Gastroesophageal sphincter (tissue), 4 donors: Measurements from ENCODE around the gene RGS17. TPM values are rescaled to one million over a fixed set of nuclear protein-coding genes. Genes with fewer than 3 reads are reported as not detected.

Experiments used
- ATAC-seq: fragments of 150-250 bp; one replicate; pipeline ENCODE4 v1.9.1; 2016; ENCODE audit warnings: mild to moderate bottlenecking, moderate library complexity
- H3K27ac ChIP-seq, 4 donors: fragments of 200-600 bp; sonication (generic) in 3 of 4; 1 replicate in 3 of 4; 2 replicates in 1 of 4; pipeline ENCODE4 v1.5.1; 2016 to 2019
- H3K27me3 ChIP-seq: fragments of 200-600 bp; sonication (generic); one replicate; pipeline ENCODE4 v1.5.1; 2019
- H3K36me3 ChIP-seq, 2 donors: fragments of 200-600 bp; sonication (generic); one replicate each; pipeline ENCODE4 v1.5.1; 2019; ENCODE audit warnings: control low read depth in 1 of 2
- H3K4me1 ChIP-seq, 3 donors: fragments of 200-600 bp; sonication (generic); 1 replicate in 2 of 3; 2 replicates in 1 of 3; pipeline ENCODE4 v1.5.1; 2016 to 2019; ENCODE audit warnings: control low read depth in 2 of 3
- H3K4me3 ChIP-seq, 2 donors: fragments of 200-600 bp; sonication (generic); one replicate each; pipeline ENCODE4 v1.5.1; 2019; ENCODE audit warnings: mild to moderate bottlenecking in 1 of 2, moderate library complexity in 1 of 2
- H3K9me3 ChIP-seq, 3 donors: fragments of 200-600 bp; sonication (generic); one replicate each; pipeline ENCODE4 v1.5.1; 2017 to 2019; ENCODE audit warnings: control low read depth in 2 of 3
- CTCF ChIP-seq, 4 experiments: fragments of 200-600 bp in 2 of 4; fragments of 450-650 bp in 2 of 4; sonication (generic) in 1 of 4; IDR thresholded peaks; one replicate each; pipeline ENCODE4 v1.5.1; 2017 to 2019; ENCODE audit warnings: antibody characterized with exemption in 4 of 4, mild to moderate bottlenecking in 2 of 4, moderate library complexity in 2 of 4
- EP300 ChIP-seq: sonication (generic); formaldehyde crosslinking; IDR thresholded peaks from one replicate; pipeline ENCODE4 v1.6.1; 2017; ENCODE audit warnings: antibody characterized with exemption, mild to moderate bottlenecking
- POLR2A ChIP-seq, 2 donors: fragments of 450-650 bp; IDR thresholded peaks; one replicate each; pipeline ENCODE4 v1.6.1; 2017; ENCODE audit warnings: antibody characterized with exemption in 2 of 2, mild to moderate bottlenecking in 2 of 2, moderate library complexity in 1 of 2
- POLR2AphosphoS5 ChIP-seq: sonication (generic); formaldehyde crosslinking; IDR thresholded peaks from one replicate; pipeline ENCODE4 v1.6.1; 2017; ENCODE audit warnings: antibody characterized with exemption
- WGBS, 2 donors: methylation state at CpG; one replicate each; pipeline ENCODE4 v1.1.5; 2018; ENCODE audit warnings: low coverage in 1 of 2; 5-methylcytosine and 5-hydroxymethylcytosine counted together
- total RNA-seq, 4 donors: library from RNA; depleted of rRNA; stranded (reverse); fragments of >200 nt; gene quantifications; one replicate each; pipeline ENCODE4 v1.1.0, GENCODE V29; 2016

Gene RGS17
- total RNA-seq, 4 donors from 2014 or later = 0.19 to 0.27 TPM; not detected in 2

GRCh38 chr6:153130515-153131036 lies 506 bp downstream of the RGS17 start:
- 0% methylated on average over 6 to 20 of the region's 54 CpGs for whole genome bisulfite sequencing, 2 donors
- Histone ChIP-seq H3K27ac (peak overlapping the region in 2 of 4 donors; percentile 78 to 81), H3K27me3 (peaks cover 40% of the 10 kb centered on the region), H3K4me1 (peaks cover 0 to 25% (median 12%) of the 10 kb centered on the region in 3 donors), H3K4me3 (peak overlapping the region; percentile 45 to 67), H3K9me3 (no peaks in the 10 kb centered on the region), H3K36me3 (no peaks in the 10 kb centered on the region)
- peak; percentile 39 for ATAC-seq
- TF ChIP-seq POLR2AphosphoS5 (no peak), POLR2A (IDR thresholded peaks at IDR 0.05) (no peak), CTCF (IDR thresholded peaks at IDR 0.05) (no peak), EP300 (no peak)

GRCh38 chr6:153129873-153130514 lies 1.1 kb downstream of the RGS17 start:
- Histone ChIP-seq H3K27ac (peak overlapping the region in 1 of 4 donors; percentile 81), H3K9me3 (no peaks in the 10 kb centered on the region), H3K27me3 (peaks cover 43% of the 10 kb centered on the region), H3K4me1 (peaks cover 0 to 25% (median 12%) of the 10 kb centered on the region in 3 donors), H3K36me3 (no peaks in the 10 kb centered on the region), H3K4me3 (peak overlapping the region; percentile 45 to 67)
- WGBS, 2 donors = 0 to 2% methylated on average over 5 to 31 of the region's 53 CpGs
- no peak for TF ChIP-seq POLR2A (IDR thresholded peaks at IDR 0.05)
- TF ChIP-seq EP300 = no peak
- no peak for TF ChIP-seq CTCF (IDR thresholded peaks at IDR 0.05)
- no peak for TF ChIP-seq POLR2AphosphoS5
- ATAC-seq = no peak

- H3K9me3 ChIP-seq = no peaks in the 10 kb centered on the region
- peaks cover 43% of the 10 kb centered on the region for H3K27me3 ChIP-seq
- TF ChIP-seq POLR2AphosphoS5 (no peak), POLR2A (IDR thresholded peaks at IDR 0.05) (no peak), CTCF (IDR thresholded peaks at IDR 0.05) (no peak), EP300 (no peak)
- H3K27ac ChIP-seq = no peak overlapping the region
- peaks cover 0 to 18% (median 12%) of the 10 kb centered on the region in 3 donors for H3K4me1 ChIP-seq
- H3K36me3 ChIP-seq = no peaks in the 10 kb centered on the region
- WGBS, 2 donors = 88 to 92% methylated on average over 3 of the region's 3 CpGs
- H3K4me3 ChIP-seq = no peak overlapping the region
- no peak for ATAC-seq
Measured at GRCh38 chr6:153126218-153126617, 4.9 kb downstream of the RGS17 start.

- no peak for TF ChIP-seq POLR2AphosphoS5
- TF ChIP-seq POLR2A (IDR thresholded peaks at IDR 0.05) = no peak
- TF ChIP-seq EP300 = no peak
- no peak for TF ChIP-seq CTCF (IDR thresholded peaks at IDR 0.05)
- Histone ChIP-seq H3K27me3 (peaks cover 41% of the 10 kb centered on the region), H3K27ac (no peak overlapping the region), H3K9me3 (no peaks in the 10 kb centered on the region), H3K4me3 (no peak overlapping the region), H3K4me1 (peaks cover 0 to 9% (median 6%) of the 10 kb centered on the region in 3 donors), H3K36me3 (no peaks in the 10 kb centered on the region)
- no peak for ATAC-seq
Measured at GRCh38 chr6:153125032-153125431, 6.0 kb downstream of the RGS17 start.

GRCh38 chr6:153123801-153124200 lies 7.3 kb downstream of the RGS17 start:
- H3K4me3 ChIP-seq = no peak overlapping the region
- H3K9me3 ChIP-seq = no peaks in the 10 kb centered on the region
- H3K27me3 ChIP-seq = peaks cover 29% of the 10 kb centered on the region
- ATAC-seq = no peak
- 76 to 81% methylated on average over 3 of the region's 3 CpGs for WGBS, 2 donors
- H3K4me1 ChIP-seq = no peaks in the 10 kb centered on the region
- H3K27ac ChIP-seq = no peak overlapping the region
- no peaks in the 10 kb centered on the region for H3K36me3 ChIP-seq
- TF ChIP-seq EP300 = no peak
- no peak for TF ChIP-seq POLR2A (IDR thresholded peaks at IDR 0.05)
- TF ChIP-seq POLR2AphosphoS5 = no peak
- TF ChIP-seq CTCF (IDR thresholded peaks at IDR 0.05) = no peak
